K562 treated with DMSO at 1 percent for 48 hours (cell line): ENCODE results near the gene CENATAC. TPM values are rescaled to one million over a fixed set of nuclear protein-coding genes. Genes with fewer than 3 reads are reported as not detected.

ENCODE experiments used
- total RNA-seq: library from RNA; unstranded; fragments of 300-600 nt; gene quantifications from 2 replicates; pipeline ENCODE4 v1.2.3, GENCODE V29; 2022; ENCODE audit warnings: low replicate concordance; ENCODE audit errors: extremely low read depth

The CENATAC gene
- total RNA-seq = not detected in 2 replicates

GRCh38 chr11:118997627-118998387 is at the start of gene CENATAC:
Gene CENATAC (plus strand): TSS chr11:118998138. CDS start chr11:118998198, 60 bp downstream.

GRCh38 chr11:118956094-118956846 is 41.7 kb upstream of the CENATAC start, which contains the start of gene UPK2:
Gene UPK2 (plus strand): TSS chr11:118956298. CDS start chr11:118956351, 53 bp downstream.

GRCh38 chr11:118971646-118972045 is 26.3 kb upstream of the CENATAC start, which contains the start of gene FOXR1:
Gene FOXR1 (plus strand): TSS chr11:118971761. CDS start chr11:118971932, 171 bp downstream.

GRCh38 chr11:119018074-119018938 is 20.4 kb downstream of the CENATAC start, which contains the start of the genes RPS25 and TRAPPC4:
Gene RPS25 (minus strand): TSS chr11:119018343. CDS start chr11:119018284, 59 bp downstream.
Gene TRAPPC4 (plus strand): TSS chr11:119018766. CDS start chr11:119018796, 30 bp downstream.

GRCh38 chr11:119030329-119031047 is 32.5 kb downstream of the CENATAC start, which contains the start of gene SLC37A4:
Gene SLC37A4 (minus strand): TSS chr11:119030877.

GRCh38 chr11:119057000-119057769 is 59.2 kb downstream of the CENATAC start, which contains the start of gene HYOU1:
Gene HYOU1 (minus strand): TSS chr11:119057205. CDS start chr11:119056160, 1,045 bp downstream.

Other genes starting within 250 kb of the CENATAC start
- not detected in 2 replicates for gene DDX6, start 207.0 kb upstream of the CENATAC start, total RNA-seq
- not detected in 2 replicates for gene CXCR5, start 114.2 kb upstream of the CENATAC start, total RNA-seq
- not detected in 2 replicates for gene BCL9L, start 72.2 kb upstream of the CENATAC start, total RNA-seq
- gene UPK2, start 41.8 kb upstream of the CENATAC start, total RNA-seq = not detected in 2 replicates
- gene FOXR1, start 26.4 kb upstream of the CENATAC start, total RNA-seq = not detected in 2 replicates
- 1,144 TPM in 1 of 2 replicates, not detected in the other for gene RPS25, start 20.2 kb downstream of the CENATAC start, total RNA-seq
- gene TRAPPC4, start 20.6 kb downstream of the CENATAC start, total RNA-seq = not detected in 2 replicates
- gene SLC37A4, start 32.7 kb downstream of the CENATAC start, total RNA-seq = not detected in 2 replicates
- not detected in 2 replicates for gene HYOU1, start 59.1 kb downstream of the CENATAC start, total RNA-seq
- not detected in 2 replicates for gene VPS11, start 69.7 kb downstream of the CENATAC start, total RNA-seq
- gene HMBS, start 86.7 kb downstream of the CENATAC start, total RNA-seq = not detected in 2 replicates
- gene DPAGT1, start 103.7 kb downstream of the CENATAC start, total RNA-seq = not detected in 2 replicates
- gene C2CD2L, start 109.2 kb downstream of the CENATAC start, total RNA-seq = not detected in 2 replicates
- not detected in 2 replicates for gene HINFP, start 123.4 kb downstream of the CENATAC start, total RNA-seq
- gene ABCG4, start 150.9 kb downstream of the CENATAC start, total RNA-seq = not detected in 2 replicates
- not detected in 2 replicates for gene NLRX1, start 170.6 kb downstream of the CENATAC start, total RNA-seq
- not detected in 2 replicates for gene NHERF4, start 187.3 kb downstream of the CENATAC start, total RNA-seq
- not detected in 2 replicates for gene CBL, start 208.2 kb downstream of the CENATAC start, total RNA-seq